ENCODE data around the gene C9orf153.
"Not testable (repeated sequence)": the region's sequence is repeated elsewhere in the genome, so short reads cannot be mapped to it uniquely, and the experiment has no call there.

C9orf153 gene

DNA sequence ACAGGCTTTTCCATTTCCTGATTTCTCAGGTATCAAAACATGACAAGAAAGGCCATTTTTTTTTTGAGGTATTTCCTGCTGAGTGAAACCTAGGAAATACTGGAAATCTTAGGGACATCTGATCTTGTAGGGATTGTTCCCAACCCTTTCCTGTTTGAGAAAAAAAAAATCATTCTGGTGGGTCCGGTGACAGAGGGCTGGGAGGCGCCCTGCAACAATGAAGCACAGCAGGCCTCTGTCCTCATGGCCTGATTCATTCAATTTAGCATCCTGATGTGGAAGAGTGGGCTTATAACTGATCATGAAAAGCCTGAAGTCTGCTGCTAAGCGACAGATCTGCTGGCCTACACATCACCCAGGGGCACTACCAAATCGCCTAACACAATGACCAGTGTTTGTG, 3.0 kb upstream of the C9orf153 start:
- no peak for FAIRE-seq

DNA sequence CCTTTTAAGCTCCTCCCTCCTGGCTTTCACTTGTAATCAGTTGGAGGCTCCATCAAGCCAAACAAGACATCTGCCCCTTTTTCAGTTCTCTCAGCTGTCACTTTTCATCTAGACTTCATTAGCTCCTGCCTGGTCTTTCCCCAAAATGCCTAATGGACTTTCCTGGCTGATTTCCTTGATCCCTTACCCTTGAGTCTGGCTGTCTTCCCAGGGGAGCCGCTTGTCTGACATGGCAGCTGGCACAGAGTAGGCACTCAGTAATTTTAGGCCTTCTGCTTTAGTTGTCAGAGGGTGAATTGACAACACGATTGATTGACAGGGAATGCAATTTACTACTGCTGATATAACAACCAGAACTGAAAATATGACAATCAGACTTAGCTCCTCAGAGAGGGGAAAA, 2.1 kb downstream of the C9orf153 start:
- no peak for FAIRE-seq

DNA sequence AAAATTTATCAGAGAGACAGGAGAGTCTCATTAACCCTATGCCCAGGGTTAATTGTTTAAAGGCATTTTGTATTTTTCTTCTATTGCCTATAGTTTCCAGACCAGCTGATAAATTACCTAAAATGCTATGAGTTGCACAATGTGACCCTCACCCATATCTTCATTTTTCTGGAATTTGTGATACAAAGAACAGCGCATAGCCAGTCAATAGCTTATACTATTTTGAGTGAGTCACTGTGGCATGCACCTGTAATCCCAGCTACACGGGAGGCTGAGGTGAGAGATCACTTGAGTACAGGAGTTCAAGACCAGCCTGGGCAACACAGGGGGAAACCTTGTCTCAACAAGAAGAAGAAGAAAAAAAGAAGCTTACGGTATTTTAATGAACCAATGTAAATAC, 2.8 kb downstream of the C9orf153 start:
- FAIRE-seq: no peak

DNA sequence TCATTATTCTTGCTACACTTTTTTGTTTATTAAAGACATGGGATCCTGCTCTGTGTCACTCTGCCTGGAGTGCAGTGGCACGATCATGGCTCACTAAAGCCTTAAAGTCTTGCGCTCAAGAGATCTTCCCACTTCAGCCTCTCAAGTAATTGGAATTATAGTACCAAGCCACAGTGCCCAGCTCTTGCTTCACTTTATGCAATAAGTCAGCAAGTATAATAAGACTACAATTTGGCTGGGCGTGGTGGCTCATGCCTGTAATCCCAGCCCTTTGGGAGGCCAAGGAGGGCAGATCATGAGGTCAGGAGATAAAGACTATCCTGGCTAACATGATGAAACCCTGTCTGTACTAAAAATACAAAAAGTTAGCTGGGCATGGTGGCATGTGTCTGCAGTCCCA, 5.9 kb downstream of the C9orf153 start:
- no peak for FAIRE-seq

DNA sequence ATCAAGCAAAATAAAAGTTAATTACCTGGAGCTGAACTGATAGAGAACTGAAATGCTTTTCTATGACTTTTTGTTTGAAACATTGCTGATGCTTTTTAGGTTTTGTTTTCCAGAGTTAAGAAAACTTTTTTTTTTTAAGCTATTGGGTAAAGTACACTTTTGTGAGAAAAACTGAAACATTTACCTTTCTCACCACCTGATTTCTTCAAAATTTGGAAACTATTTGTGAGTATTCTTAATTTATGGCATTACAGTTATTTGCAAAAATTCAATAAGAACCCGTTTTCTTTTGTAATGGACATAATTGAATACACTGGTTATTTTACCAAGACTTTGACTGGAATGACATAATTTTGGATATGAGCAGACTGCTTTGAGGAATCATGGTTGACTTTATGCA, 6.6 kb downstream of the C9orf153 start:
- FAIRE-seq: no peak

DNA sequence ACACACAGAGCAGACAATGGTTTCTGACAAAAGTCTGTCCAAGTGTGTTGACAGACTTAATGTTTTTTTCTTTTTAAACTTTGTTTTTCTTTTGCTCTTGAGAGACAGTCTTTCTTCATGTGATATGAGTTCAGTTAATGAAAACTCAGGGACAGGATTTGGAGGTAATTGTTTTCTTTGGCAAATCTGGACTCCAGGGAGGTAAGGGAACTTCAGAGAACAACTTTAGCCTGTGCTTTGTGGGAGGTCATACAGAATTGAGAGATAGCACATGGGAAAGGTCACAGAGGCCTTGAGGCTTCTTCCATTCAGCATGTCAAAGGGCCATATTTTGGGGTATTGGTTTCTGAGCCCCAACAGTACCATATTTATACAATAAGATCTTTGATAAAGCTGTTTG, 9.3 kb downstream of the C9orf153 start:
- no peak for FAIRE-seq

DNA sequence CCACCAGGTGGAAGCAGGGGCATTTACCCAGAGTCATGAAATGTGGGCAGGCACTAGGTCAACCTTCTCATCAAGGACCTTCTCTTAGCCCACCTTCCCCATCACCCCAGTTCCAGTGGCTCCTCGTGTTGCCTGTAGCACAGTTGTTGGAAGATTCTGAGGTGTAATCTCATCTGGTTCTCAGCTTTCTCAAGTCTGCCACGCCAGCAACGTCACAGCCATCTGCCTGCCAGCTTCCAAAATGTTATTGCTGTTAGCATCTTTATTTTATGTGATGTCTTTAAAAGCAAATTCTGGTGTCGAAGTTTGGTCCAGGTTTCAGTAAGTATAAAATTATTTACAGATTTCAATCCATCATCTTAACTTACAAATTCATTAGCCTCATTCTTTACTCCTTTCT, 10.7 kb downstream of the C9orf153 start:
- no peak for FAIRE-seq

DNA sequence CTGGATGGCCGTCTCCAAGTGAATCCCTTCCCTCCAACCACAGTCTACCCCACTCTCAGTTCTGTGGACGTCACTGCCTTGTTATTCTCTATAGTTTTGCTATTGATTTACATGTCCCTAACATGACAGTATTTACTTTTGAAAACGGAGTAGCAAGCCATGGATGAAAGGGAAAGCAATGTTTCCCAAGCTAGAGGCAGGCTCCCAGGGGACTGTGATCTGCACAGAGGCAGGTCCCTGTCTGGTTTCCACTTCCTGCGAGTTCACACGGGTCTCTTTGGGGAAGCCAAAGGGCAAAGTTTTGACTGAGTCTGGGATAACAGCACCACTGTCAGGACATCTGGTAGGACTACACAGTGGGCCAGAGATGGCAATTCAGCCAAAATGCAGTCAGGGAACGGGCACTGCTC, 12.7 kb downstream of the C9orf153 start:
- FAIRE-seq: no peak

DNA sequence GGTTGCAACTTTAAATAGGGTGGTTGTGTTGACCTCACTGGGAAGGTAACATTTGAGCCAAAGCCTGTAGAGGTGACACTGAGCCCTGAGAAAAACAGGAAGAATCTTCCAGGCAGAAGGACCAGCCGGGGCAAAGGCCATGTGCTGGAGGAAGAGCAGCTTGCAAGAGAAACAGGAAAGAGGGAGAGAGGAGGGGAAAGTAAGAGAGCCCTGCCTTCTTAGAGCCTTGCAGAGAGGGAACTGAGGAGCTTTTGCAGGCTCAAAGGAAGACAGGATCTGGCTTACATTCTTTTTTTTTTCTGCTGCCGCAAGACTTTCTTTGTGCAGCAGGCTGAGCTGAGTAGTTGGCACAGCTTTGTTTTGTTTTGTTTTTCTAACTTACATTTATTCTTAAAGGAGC, 17.4 kb downstream of the C9orf153 start:
- no peak for FAIRE-seq

DNA sequence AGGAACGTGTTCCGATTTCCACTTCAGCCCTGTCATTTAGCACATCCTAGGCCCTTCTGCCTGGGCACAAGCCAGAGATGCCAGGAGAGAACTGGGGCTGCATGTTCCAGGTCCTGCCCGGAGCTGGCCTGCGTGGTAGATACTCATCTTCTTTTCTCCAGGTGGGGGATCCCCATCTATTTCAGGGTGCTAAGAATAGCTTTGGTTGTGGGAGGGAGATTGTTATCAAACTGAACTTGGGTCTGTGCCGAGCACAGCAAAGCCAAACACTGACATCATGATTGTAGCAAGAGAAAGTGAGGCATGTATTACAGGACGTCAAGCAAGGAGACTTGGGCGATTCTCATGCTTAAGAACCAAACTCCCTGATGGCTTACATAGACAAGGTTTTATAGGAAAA, 18.2 kb downstream of the C9orf153 start:
- FAIRE-seq: no peak

DNA sequence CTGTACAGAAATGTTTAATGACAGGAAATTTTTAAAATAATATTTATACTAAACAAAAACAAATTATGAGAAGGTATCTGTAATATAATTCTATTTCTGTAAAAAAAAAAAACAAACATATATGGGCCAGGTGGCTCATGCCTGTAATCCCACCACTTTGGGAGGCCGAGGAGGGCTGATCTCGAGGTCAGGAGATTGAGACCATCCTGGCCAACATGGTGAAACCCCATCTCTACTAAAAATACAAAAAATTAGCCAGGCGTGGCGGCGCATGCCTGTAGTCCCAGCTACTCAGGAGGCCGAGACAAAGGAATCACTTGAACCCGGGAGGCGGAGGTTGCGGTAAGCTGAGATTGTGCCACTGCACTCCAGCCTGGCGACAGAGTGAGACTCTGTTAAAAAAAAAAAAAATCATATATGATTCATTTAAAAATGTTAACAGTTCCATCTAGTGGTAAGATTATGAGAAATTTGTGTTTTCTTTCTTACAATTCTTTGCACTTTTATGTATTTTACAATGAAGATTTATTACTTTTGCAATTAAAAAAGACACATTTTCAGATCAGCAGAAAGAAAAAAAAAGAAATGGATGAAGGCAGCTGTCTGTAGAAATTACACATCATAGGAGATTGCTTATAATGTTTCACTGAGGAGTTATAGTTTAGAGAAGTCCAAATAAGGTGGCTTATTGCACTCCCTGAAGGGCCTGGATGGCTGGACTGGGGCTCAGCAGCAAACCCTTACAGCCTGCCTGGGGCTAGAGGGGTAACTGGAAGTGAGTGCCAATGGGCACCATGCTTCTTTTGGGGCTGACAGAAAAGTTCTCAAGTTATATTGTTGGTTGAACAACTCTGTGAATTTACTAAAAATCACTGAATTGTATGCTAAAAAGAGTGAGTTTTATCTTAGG, 20.3 kb downstream of the C9orf153 start:
- FAIRE-seq: peak; percentile 90

DNA sequence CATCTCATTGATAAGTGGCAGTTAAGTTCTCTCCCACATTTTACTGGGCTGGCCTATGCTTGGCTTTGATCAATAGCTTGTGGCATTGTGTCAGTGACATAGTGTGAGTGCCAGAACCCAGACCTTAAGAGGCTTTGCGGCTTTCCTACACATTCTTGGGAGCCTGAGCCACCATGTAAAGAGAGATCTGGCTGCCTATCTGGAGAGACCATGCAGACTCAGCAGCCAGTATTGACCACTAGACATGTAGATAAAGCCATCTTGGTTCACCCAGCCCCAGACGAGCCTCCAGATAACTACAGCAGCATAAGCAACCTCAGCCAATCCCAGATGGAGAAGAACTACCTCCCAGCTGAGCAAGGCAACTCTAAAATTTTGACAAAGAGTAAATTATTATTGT, 28.6 kb downstream of the C9orf153 start:
- FAIRE-seq: no peak

DNA sequence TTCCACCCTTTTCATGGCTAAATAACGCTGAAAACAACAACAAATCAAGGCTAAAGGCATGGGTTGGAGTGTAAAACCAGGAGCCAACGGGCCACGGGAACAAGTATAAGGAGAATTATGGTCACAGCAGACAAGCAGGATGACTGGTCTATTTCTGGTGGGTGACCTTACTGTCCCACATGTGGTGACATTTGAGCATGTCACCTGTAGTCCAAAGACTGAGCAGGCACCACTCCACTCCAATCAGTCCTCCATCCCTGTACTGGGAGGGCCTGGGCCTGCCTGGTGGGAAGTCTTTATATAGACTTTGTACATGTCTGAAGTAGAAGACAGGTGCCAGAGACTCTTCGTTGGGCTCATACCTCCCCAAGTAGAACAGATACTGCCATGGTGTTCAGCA, 36.8 kb downstream of the C9orf153 start:
- no peak for FAIRE-seq

DNA sequence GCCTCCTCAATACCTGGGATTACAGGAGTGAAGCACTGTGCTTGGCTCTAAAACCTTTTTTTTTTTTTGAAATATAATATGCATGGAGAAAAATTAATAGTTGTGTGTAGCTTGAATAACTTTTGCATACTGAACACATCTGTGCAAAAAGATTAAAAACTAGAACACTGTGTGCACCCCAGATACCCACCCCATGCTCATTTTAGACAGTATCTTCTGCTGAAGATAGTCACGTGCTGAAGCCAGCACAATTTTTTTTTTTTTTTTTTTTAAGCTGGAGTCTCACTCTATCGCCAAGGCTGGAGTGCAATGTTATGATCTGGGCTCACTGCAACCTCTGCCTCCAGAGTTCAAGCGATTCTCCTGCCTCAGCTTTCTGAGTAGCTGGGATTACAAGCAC, 39.9 kb downstream of the C9orf153 start:
- no peak for FAIRE-seq

DNA sequence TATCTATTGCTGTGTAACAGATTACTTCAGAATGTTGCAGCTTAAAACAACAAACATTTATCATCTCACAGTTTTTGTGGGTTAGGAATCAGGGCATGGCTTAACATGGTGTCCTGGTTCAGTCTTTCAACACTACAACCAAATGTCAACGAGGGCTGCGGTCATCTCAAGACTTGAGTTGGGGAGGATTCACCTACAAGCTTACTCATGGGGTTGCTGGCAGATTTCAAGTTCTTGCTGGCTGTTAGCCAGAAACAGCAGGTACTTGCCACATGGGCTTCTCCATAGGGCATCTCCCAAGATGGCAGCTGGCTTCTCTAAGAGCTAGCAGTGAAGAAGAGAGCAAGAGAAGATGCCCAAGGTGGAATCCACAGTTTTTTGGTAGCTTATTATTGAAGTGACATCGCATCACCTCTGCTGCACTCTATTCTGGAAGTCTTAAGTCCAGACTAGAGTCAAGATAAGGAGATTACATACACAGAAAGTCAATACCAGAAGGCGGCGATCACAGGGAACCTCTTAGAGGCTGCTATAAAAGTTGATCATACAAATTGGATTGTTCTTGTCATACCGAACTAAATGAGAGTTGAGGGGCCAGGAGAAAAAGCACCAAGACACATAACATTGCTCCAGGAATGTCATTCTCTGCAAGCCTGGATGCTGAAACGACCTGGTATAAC, 42.2 kb downstream of the C9orf153 start:
- FAIRE-seq: no peak

DNA sequence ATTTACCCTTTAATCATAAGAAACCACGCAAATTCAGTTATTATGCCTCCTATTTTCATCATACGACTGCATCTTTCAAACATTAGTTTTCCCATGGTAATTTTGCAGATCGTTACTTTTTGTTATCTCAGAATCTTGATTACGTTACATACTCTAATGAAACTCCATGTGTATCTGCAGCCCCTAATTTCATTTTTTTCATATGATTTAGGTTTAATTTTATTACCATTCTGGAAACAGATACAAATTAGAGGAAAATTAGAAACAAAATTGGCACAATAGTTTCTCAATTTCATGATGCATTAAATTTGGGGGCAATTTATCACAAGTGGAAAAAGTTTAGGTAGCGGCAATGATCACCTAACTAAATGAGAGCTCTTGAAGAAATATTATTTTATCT, 52.3 kb downstream of the C9orf153 start:
- no peak for FAIRE-seq

DNA sequence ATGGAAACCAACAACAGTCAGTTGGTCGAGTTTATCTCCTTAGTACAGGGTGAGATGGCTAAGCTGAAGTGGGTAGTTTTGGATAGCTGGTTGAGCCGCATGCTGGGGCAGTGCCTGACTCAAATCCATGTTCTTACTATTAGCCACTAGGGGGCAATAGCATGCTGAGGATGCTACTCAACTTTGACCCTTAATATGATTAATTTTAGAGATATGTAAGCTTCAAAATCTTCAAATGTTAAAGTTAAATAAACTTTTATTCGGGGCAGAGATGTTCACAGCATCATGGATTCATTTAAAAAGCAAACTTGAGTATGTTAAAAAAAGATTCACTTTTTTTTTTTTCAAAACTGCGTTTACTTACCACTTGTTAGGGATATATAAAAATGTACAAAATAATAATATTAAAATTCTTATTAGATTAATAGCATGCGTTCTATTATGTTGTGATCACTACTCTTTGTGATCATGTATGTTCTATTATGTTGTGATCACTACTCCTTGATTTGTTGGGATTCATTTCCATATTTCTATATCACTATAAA, 57.0 kb downstream of the C9orf153 start:
- FAIRE-seq: peak; percentile 90

DNA sequence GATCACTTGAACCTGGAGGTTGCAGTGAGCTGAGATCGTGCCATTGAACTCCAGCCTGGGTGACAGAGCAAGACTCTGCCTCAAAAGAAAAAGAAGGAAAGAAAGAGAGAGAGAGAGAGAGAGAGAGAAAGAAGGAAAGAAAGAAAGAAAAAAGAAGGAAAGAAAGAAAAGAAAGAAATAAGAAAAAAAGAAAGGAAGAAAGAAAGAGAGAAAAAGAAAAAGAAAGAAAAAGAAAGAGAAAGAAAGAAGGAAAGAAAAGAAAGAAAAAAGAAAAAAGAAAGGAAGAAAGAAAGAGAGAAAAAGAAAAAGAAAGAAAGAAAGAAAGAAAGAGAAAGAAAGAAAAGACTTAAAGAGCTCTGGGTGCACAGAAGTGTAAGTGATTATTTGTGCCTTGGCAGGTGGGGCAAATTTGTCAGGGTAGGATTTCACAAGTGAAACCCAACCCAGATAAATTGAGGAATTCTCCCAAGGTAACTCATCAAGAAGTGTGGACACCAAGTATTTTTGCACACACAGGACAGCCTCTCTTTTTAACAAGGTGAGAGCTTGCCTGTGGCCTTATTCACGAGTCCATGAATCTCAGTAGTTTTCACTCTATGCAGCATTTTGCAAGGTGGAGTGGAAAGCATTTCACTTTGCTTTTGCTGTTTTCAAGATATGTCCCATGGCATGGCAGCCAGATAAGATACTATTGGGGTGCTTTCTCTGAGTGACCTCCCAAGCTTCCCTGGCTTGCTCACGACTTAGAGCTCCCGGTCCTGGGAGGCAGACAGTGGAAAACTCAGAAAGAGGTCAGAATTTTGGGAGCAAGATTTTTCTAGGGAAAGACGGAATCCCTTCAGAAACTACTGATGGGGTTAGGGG, 57.8 kb downstream of the C9orf153 start:
- no peak for FAIRE-seq

DNA sequence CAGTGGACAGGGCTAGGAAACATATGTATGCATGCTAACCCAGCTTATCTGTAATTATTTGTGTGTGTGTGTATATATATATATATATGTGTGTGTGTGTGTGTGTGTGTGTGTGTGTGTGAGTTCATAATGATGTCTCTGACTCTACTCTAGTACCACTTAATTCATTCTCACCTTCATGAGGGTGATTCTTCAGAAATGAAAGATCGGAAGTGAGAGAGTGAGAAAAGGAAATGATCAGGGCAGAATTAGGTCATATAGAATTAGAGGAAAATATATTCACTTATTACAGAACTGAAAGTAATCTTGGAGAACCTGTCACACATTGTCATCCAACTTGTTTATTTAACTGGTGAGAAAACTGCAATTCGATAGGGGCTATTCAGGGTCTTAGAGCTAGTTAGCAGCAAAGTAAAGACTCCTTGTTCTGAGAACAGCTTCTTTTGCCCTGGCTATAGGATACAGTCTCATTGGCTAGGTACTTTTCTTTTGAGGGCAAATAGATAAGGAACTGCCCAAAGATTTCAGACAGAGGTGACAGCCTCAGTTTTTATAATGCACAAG, 58.8 kb downstream of the C9orf153 start:
- no peak for FAIRE-seq

DNA sequence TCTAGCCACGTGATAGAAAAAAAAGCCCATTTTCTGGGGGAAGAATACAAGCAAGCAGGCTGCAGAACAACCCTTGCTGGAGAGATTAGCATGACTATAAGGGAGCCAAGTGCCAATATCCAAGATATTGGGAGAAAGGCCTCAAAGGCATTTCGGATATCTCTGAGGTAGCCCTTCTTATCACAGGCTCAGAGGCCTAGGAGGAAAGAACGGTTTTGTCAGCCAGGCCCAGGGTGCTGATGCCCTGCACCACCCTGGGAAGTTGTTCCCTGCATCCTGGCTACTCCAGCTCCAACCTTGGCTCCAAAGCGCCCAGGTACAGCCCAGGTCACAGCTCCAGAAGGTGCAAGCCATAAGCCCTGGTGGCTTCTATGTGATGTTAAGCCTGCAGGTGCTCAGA, 66.4 kb downstream of the C9orf153 start:
- no peak for FAIRE-seq

DNA sequence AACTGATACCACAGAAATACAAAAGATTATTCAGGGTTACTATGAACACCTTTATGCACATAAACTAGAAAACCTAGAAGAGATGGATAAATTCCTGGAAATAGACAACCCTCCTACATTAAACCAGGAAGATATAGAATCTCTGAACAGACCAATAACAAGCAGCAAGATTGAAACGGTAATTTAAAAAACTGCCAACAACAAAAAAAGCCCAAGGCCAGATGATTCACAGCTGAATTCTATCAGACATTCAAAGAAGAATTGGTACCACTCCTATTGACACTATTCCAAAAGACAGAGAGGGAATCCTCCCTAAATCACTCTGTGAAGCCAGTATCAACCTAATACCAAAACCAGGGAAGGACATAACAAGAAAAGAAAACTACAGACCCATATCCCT, 68.8 kb downstream of the C9orf153 start:
- not testable (repeated sequence) for FAIRE-seq

DNA sequence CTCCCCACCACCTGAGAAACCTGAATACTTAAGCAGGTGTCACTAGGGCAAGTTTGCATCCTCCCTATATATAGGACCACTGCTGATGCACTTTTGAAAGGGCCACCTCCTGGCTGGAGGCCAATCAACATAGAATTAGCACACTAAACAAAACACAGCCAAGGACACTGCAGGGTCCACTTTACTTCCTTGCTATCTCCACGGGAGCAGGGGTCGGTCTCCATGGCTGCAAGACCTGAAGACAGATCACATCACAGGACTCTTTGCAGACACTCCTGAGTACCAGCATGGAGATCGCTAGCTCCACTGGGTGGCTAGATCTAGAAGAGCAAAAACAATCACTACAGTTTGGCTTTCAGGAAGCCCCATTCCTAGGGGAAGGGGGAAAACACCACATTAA, 72.3 kb downstream of the C9orf153 start:
- FAIRE-seq: no peak

DNA sequence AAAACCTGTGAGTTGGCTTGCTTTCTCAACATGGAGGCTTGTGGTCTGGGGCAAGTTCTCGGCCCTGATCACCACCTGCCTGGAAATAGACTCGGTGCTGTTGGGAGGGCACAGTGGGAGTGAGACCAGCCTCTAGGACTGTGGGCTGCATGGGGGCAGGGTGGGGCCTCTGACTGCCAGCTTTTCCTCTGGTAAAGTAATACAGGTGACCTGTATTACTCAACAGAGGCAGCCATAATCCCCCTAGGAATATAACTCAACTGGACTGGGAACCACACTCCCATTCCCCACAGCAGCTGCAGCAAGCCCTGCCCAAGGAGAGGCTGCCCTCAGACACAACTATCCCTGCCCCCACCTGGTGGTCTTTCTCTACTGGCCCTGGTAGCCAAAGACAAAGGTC, 72.8 kb downstream of the C9orf153 start:
- FAIRE-seq: no peak
